ENCODE data around the gene DUS2.
"Not testable (repeated sequence)": the region's sequence is repeated elsewhere in the genome, so short reads cannot be mapped to it uniquely, and the experiment has no call there.

The DUS2 gene

GRCh38 chr16:68022728-68023537 is at the start of gene DUS2, which contains the start of gene DDX28:
DUS2 (plus strand) TSS chr16:68023284; CDS start chr16:68038024, 14,740 bp downstream.
DDX28 (minus strand) TSS chr16:68023232; CDS start chr16:68023202, 30 bp downstream.
- peak; percentile 96 for DNase-seq

GRCh38 chr16:67975321-67976105 is 47.6 kb upstream of the DUS2 start:
- no peak for DNase-seq

- DNase-seq = no peak
Measured at GRCh38 chr16:67976205-67976604, 46.9 kb upstream of the DUS2 start.

GRCh38 chr16:67977005-67977404 is 46.1 kb upstream of the DUS2 start:
- DNase-seq = no peak

GRCh38 chr16:67977469-67978227 is 45.4 kb upstream of the DUS2 start:
- DNase-seq = no peak

- peak; percentile 11 for DNase-seq
Measured at GRCh38 chr16:67979955-67980678, 43.0 kb upstream of the DUS2 start, which contains the start of gene DPEP3. DPEP3 (minus strand) TSS chr16:67980499; CDS start chr16:67980380, 119 bp downstream.

- no peak for DNase-seq
Measured at GRCh38 chr16:67982011-67982696, 40.9 kb upstream of the DUS2 start.

- no peak for DNase-seq
Measured at GRCh38 chr16:67986949-67987348, 36.1 kb upstream of the DUS2 start.

- DNase-seq = no peak
Measured at GRCh38 chr16:67987460-67988160, 35.5 kb upstream of the DUS2 start.

GRCh38 chr16:67988675-67989074 is 34.4 kb upstream of the DUS2 start:
- DNase-seq = no peak

- DNase-seq = no peak
Measured at GRCh38 chr16:67989322-67990017, 33.6 kb upstream of the DUS2 start.

- DNase-seq = no peak
Measured at GRCh38 chr16:67990018-67990386, 33.1 kb upstream of the DUS2 start.

- no peak for DNase-seq
Measured at GRCh38 chr16:67992661-67993206, 30.4 kb upstream of the DUS2 start.

- peak; percentile 88 for DNase-seq
Measured at GRCh38 chr16:67993207-67994039, 29.7 kb upstream of the DUS2 start.

- not testable (repeated sequence) for DNase-seq
Measured at GRCh38 chr16:67994040-67994408, 29.1 kb upstream of the DUS2 start.

GRCh38 chr16:67995423-67995822 is 27.7 kb upstream of the DUS2 start:
- DNase-seq = peak; percentile 63

- DNase-seq = no peak
Measured at GRCh38 chr16:67996666-67997065, 26.4 kb upstream of the DUS2 start.

GRCh38 chr16:67998231-67998778 is 24.8 kb upstream of the DUS2 start:
- not testable (repeated sequence) for DNase-seq
